HG03469 (cell line): Measurements from ENCODE around the gene TLCD4.
"Not testable (repeated sequence)": the region's sequence is repeated elsewhere in the genome, so short reads cannot be mapped to it uniquely, and the experiment has no call there.

ENCODE experiments used
- ATAC-seq: cut with Tn5 transposase; IDR thresholded peaks from one replicate; pipeline ENCODE4 v1.9.1; 2021; ENCODE audit warnings: mild to moderate bottlenecking, moderate library complexity, moderate number of reproducible peaks; ENCODE audit not compliant: unreplicated experiment

The TLCD4 gene

DNA sequence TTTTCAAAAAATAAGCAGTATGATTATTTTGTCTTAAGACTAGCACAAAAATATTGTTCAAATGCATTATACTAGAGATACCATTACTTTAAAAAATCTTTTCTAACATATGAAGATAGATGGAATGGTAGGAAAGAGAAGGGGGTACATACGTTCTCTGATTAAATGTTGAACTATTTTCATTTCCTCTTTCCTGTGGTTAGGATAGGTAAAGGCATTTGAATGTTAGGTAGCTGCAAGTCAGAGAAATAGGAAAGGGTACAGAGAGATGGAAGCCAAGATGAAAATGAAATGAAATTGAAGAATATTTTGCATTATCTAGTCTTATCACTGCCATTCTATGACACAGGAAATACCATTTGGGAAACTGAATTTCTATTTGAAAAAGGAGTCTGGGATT lies 28.3 kb downstream of the TLCD4 start:
- ATAC-seq, result no peak

DNA sequence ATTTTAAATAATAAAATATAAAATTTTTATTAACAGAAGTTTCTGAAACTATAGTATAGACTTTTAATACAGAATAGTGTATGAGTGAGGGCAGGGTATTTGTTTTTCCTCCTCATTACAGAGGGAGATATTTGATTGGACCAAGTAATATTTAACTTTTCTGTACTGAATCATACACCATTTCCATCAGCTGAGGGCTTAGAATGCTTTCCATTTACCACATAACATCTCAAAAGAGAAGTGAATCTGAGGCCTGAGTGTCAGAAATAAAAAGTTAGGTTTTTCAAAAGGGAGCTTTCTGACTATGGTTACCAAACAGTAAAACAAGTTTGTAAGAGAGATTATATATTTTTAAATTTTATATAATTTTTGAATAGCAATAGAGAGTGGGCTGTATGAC lies 29.5 kb downstream of the TLCD4 start:
- ATAC-seq, result peak; percentile 64

DNA sequence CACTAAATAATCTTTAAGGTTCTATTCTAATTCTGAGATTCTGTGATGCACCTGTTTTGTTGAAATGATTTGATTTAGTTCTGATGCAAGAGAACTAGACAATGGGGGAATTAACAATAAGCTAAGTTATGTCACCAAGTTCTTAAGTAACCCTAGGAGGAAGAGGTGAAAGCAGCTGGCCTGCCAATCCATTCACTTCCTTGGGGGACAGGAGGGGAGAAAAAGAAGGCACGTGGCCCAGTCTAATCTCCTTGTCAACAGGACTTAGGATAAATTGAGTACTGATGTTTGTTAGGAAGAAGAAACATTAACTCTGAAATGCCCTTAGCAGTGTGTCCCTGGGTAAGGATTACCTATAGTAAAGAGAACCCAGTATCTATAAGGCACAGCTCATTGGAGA lies 36.9 kb downstream of the TLCD4 start:
- no peak for ATAC-seq

DNA sequence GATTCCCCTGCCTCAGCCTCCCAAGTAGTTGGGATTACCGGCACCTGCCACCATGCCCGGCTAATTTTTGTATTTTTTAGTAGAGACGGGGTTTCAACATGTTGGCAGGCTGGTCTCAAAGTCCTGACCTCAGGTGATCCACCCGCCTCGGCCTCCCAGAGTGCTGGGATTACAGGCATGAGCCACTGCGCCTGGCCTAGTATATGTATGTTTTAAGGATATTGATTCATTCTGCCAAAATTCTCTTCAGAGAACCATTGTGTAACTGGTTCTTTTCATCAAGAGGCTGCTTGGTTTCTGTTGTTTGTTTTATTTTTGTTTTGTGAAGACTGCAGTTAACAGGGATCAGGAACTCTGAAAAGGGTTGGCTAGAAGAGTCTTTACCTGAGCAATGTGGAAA lies 48.4 kb downstream of the TLCD4 start:
- ATAC-seq, result not testable (repeated sequence)
